ENCODE data around the gene MYOZ2.

MYOZ2 gene

DNA sequence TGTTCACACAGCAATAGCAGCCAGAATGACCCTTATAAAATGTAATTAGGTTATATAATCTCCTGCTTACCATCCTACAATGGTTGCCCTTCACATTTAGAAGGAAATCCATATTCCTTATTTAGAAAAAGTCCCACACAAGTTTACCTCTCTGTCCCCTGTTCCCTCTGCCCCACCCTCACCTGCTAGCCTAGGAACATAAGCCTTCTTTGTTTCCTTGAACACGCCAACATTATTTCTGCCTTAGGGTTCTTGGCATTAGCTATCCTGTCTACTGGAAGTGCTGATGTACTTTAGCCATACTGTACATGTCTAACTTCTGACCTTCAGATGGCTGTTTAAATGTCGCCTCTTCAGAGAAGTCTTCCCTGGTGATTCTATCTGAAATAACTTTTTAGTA lies 48.5 kb downstream of the MYOZ2 start:
- H3K36me3 ChIP-seq: no peaks in the 10 kb centered on the region
- no peak for DNase-seq
- no peaks in the 10 kb centered on the region for H3K9me3 ChIP-seq (ENCODE audit: severe bottlenecking)
- no peak overlapping the region for H3K4me3 ChIP-seq (ENCODE audit: low read depth, low read length)
- H3K27ac ChIP-seq: no peak overlapping the region
- TF ChIP-seq, protein P1, sequence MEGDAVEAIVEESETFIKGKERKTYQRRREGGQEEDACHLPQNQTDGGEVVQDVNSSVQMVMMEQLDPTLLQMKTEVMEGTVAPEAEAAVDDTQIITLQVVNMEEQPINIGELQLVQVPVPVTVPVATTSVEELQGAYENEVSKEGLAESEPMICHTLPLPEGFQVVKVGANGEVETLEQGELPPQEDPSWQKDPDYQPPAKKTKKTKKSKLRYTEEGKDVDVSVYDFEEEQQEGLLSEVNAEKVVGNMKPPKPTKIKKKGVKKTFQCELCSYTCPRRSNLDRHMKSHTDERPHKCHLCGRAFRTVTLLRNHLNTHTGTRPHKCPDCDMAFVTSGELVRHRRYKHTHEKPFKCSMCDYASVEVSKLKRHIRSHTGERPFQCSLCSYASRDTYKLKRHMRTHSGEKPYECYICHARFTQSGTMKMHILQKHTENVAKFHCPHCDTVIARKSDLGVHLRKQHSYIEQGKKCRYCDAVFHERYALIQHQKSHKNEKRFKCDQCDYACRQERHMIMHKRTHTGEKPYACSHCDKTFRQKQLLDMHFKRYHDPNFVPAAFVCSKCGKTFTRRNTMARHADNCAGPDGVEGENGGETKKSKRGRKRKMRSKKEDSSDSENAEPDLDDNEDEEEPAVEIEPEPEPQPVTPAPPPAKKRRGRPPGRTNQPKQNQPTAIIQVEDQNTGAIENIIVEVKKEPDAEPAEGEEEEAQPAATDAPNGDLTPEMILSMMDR (IDR thresholded peaks at IDR 0.05; ENCODE audit: low read depth, low read length): no peak
- H3K27me3 ChIP-seq (ENCODE audit: insufficient read depth, low read depth, severe bottlenecking): no peaks in the 10 kb centered on the region

DNA sequence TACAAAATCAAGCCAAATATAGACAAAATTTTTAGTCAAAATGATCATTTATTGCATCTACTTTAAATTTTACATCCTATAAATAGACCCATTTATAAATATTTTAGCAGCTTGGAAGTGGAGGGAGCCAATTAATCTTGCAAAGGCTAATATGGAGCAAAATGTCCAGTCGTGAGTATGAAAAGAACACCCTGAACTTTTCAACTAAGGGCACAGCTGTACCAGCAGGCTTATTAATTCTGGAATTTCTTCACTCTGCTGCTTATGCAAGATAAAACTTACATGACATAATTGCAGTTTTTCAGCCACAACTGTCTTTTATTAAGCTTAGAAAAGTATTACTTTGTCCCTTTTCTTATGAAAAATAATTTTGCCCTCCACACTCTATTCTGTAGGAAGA lies 54.0 kb downstream of the MYOZ2 start:
- no peaks in the 10 kb centered on the region for H3K27me3 ChIP-seq (ENCODE audit: insufficient read depth, low read depth, severe bottlenecking)
- H3K4me3 ChIP-seq (ENCODE audit: low read depth, low read length): no peak overlapping the region
- no peak for DNase-seq
- no peak overlapping the region for H3K27ac ChIP-seq
- H3K36me3 ChIP-seq: no peaks in the 10 kb centered on the region
- H3K9me3 ChIP-seq (ENCODE audit: severe bottlenecking): no peaks in the 10 kb centered on the region
- TF ChIP-seq, protein P1 (IDR thresholded peaks at IDR 0.05; ENCODE audit: low read depth, low read length): no peak

DNA sequence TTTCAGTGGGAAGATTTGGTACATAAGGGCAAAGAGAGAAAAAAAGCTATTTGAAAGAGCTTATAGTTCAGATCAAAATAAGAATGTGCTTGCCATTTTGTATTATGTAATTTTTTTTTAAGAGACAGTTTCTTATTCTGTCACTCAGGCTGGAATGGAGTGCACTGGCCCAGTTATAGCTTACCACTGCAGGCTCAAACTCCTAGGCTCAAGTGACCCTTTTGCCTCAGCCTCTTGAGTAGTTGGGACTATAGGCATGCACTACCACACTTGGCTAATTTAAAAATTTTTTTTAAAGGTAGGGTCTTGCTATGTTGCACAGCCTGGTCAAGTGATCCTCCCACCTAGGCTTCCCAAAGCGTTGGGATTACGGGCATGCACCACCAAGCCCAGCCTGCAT lies 54.7 kb downstream of the MYOZ2 start:
- H3K4me3 ChIP-seq (ENCODE audit: low read depth, low read length): no peak overlapping the region
- H3K27me3 ChIP-seq (ENCODE audit: insufficient read depth, low read depth, severe bottlenecking): no peaks in the 10 kb centered on the region
- TF ChIP-seq, protein P1 (IDR thresholded peaks at IDR 0.05; ENCODE audit: low read depth, low read length): no peak
- no peaks in the 10 kb centered on the region for H3K36me3 ChIP-seq
- H3K9me3 ChIP-seq (ENCODE audit: severe bottlenecking): no peaks in the 10 kb centered on the region
- DNase-seq: no peak
- H3K27ac ChIP-seq: no peak overlapping the region

DNA sequence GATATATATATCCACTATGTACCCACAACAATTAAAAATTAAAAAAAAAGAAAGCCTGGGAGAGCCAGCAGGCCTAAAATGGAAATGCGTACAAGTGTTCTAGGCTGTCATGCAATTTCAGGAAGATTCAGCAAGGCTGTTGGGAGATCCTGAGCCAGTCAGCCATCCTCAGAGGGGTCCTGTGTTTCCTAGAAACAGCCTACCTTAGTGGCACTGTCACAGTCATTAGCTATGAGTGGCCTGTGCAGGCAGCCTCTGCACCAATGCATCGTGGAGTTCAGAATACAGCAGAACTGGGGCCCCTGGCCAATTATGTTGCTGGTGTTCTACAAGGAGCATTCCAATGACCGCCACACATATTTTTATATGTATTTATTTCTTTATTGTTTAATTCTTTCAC lies 55.9 kb downstream of the MYOZ2 start:
- no peaks in the 10 kb centered on the region for H3K9me3 ChIP-seq (ENCODE audit: severe bottlenecking)
- H3K27ac ChIP-seq: no peak overlapping the region
- TF ChIP-seq, protein P1 (IDR thresholded peaks at IDR 0.05; ENCODE audit: low read depth, low read length): no peak
- no peaks in the 10 kb centered on the region for H3K36me3 ChIP-seq
- no peak for DNase-seq
- H3K27me3 ChIP-seq (ENCODE audit: insufficient read depth, low read depth, severe bottlenecking): no peaks in the 10 kb centered on the region
- no peak overlapping the region for H3K4me3 ChIP-seq (ENCODE audit: low read depth, low read length)

DNA sequence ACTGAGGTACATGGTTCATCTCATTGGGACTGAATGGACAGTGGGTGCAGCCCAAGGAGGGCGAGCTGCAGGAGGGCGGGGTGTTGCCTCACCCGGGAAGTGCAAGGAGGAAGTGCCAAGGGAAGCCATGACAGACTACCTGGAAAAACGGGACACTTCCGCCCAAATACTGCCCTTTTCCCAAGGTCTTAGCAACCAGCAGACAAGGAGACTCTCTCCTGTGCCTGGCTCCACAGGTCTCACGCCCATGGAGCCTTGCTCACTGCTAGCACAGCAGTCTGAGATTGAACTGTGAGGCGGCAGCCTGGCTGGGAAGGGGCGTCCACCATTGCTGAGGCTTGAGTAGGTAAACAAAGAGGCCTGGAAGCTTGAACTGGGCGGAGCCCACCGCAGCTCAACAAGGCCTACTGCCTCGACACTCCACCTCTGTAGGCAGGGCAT lies 62.2 kb downstream of the MYOZ2 start:
- TF ChIP-seq, protein P1 (IDR thresholded peaks at IDR 0.05; ENCODE audit: low read depth, low read length): no peak
- H3K9me3 ChIP-seq (ENCODE audit: severe bottlenecking): no peaks in the 10 kb centered on the region
- no peaks in the 10 kb centered on the region for H3K36me3 ChIP-seq
- no peak for DNase-seq
- H3K4me3 ChIP-seq (ENCODE audit: low read depth, low read length): no peak overlapping the region
- H3K27me3 ChIP-seq (ENCODE audit: insufficient read depth, low read depth, severe bottlenecking): no peaks in the 10 kb centered on the region
- no peak overlapping the region for H3K27ac ChIP-seq

DNA sequence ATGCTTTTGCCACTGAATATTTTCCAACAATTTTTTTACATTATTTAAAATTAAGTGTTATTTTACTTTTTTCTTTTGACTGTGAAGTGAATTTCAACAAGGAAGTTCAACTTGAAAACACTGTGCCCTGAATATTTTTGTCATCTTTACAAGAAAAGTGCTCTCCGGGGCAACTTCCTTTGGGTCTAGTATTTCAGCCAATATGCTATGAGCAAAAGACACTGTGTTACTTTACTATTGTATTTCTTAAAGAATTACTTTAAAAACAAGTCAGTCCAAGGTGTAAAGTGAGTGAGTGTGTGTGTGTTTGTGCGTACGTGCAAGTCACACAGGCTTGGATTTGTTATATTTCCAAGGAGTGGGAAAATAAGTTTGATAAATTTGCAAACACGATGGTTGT lies 69.3 kb downstream of the MYOZ2 start:
- H3K4me3 ChIP-seq (ENCODE audit: low read depth, low read length): no peak overlapping the region
- H3K27ac ChIP-seq: no peak overlapping the region
- H3K9me3 ChIP-seq (ENCODE audit: severe bottlenecking): no peaks in the 10 kb centered on the region
- no peak for DNase-seq
- no peaks in the 10 kb centered on the region for H3K36me3 ChIP-seq
- no peaks in the 10 kb centered on the region for H3K27me3 ChIP-seq (ENCODE audit: insufficient read depth, low read depth, severe bottlenecking)
- TF ChIP-seq, protein P1 (IDR thresholded peaks at IDR 0.05; ENCODE audit: low read depth, low read length): no peak

Data from WERI-Rb-1 (cell line).